Measurements from ENCODE around the gene CNP. TPM values are rescaled to one million over a fixed set of nuclear protein-coding genes. Genes with fewer than 3 reads are reported as not detected.

Gene CNP
- total and polyA plus RNA-seq, 8 donors: 26.3 to 45.8 (median 32.1) TPM

GRCh38 chr17:41956522-41956921 lies 10.1 kb upstream of the CNP start:
- ATAC-seq (no peak), DNase-seq (no peak), FAIRE-seq (no peak)
- WGBS, 2 donors: 86 to 97% methylated on average over 6 of the region's 6 CpGs
- Histone ChIP-seq H3K4me3 (no peak overlapping the region), H3K36me3 (no peaks in the 10 kb centered on the region), H3K27ac (peak overlapping the region; percentile 5 to 67 (median 43)), H3K9me3 (no peaks in the 10 kb centered on the region), H3K4me1 (peaks cover 2 to 27% (median 8%) of the 10 kb centered on the region in 3 donors), H3K27me3 (no peaks in the 10 kb centered on the region)
- intact Hi-C loops (cut with DNase I): loop anchor here in 1 of 3 donors (10.0 kb wide), 1 partner anchor 222 kb away; the partner anchor contains the start of gene HAP1
- TF ChIP-seq CTCF (IDR thresholded peaks at IDR 0.05): no peak

GRCh38 chr17:41957031-41957868 lies 9.3 kb upstream of the CNP start:
- Histone ChIP-seq H3K27ac (peak overlapping the region; percentile 5 to 67 (median 43)), H3K36me3 (no peaks in the 10 kb centered on the region), H3K9me3 (no peaks in the 10 kb centered on the region), H3K4me1 (peaks cover 8 to 33% (median 14%) of the 10 kb centered on the region in 3 donors), H3K27me3 (no peaks in the 10 kb centered on the region), H3K4me3 (no peak overlapping the region)
- DNase-seq (peak in 1 of 6 donors; percentile 35), ATAC-seq (peak in 3 of 4 donors; percentile 14 to 26 (median 22)), FAIRE-seq (no peak)
- WGBS, 2 donors: 45 to 53% methylated on average over 11 of the region's 11 CpGs
- intact Hi-C loops (cut with DNase I): loop anchor here in 1 of 3 donors (10.0 kb wide), 1 partner anchor 222 kb away; the partner anchor contains the start of gene HAP1
- TF ChIP-seq CTCF (IDR thresholded peaks at IDR 0.05): no peak

DNA sequence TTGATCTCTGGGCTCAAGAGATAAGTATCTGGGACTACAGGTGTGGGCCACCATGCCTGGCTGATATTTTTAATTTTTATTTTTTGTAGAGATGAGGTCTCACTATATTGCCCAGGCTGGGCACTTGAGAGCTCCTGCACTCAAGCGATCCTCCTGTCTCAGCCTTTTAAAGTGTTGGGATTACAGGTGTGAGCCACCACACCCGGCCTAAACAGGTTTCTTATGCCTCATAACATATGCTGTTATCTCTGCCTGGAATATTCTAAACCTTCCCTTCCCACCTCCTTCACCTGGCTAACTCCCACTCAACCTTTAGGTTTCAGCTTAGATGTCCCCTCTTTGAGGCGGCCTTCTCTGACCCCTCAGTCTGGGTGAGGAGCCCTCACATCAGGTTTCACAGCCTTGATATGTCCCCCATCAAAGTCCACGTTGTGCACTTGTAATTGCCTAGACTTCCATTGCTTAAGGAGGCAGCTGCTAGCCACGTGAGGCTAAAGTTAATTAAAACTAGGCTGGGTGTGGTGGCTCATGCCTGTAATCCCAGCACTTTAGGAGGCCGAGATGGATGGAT lies 8.6 kb upstream of the CNP start:
- Histone ChIP-seq H3K4me3 (no peak overlapping the region), H3K27ac (peak overlapping the region in 3 of 4 donors; percentile 5 to 67 (median 42)), H3K36me3 (no peaks in the 10 kb centered on the region), H3K27me3 (no peaks in the 10 kb centered on the region), H3K4me1 (peaks cover 13 to 40% (median 21%) of the 10 kb centered on the region in 3 donors), H3K9me3 (no peaks in the 10 kb centered on the region)
- WGBS, 2 donors: 78 to 82% methylated on average over 6 of the region's 6 CpGs
- TF ChIP-seq CTCF (IDR thresholded peaks at IDR 0.05): no peak
- ATAC-seq (no peak), FAIRE-seq (no peak), DNase-seq (no peak)
- intact Hi-C loops (cut with DNase I): loop anchor here in 1 of 3 donors (10.0 kb wide), 1 partner anchor 223 kb away; the partner anchor contains the start of gene HAP1

GRCh38 chr17:41959030-41959335 lies 7.6 kb upstream of the CNP start:
- H3K9me3 ChIP-seq: no peaks in the 10 kb centered on the region
- H3K27me3 ChIP-seq: no peaks in the 10 kb centered on the region
- ATAC-seq (no peak), FAIRE-seq (no peak), DNase-seq (no peak)
- H3K4me1 ChIP-seq: peaks cover 17 to 40% (median 21%) of the 10 kb centered on the region in 3 donors
- 45 to 51% methylated on average over 2 of the region's 2 CpGs for WGBS, 2 donors
- H3K36me3 ChIP-seq: no peaks in the 10 kb centered on the region
- intact Hi-C loops (cut with DNase I): loop anchor here in 1 of 3 donors (10.0 kb wide), 1 partner anchor 224 kb away; the partner anchor contains the start of gene HAP1
- no peak overlapping the region for H3K4me3 ChIP-seq
- TF ChIP-seq CTCF (IDR thresholded peaks at IDR 0.05): no peak
- peak overlapping the region in 3 of 4 donors; percentile 5 to 58 (median 41) for H3K27ac ChIP-seq

Data from pancreas (tissue), 10 donors.